ENCODE measurements around the gene CAMK2A. TPM values are rescaled to one million over a fixed set of nuclear protein-coding genes. Genes with fewer than 3 reads are reported as not detected.
A peak's percentile ranks its signal among the peaks of the same experiment; 100 is the strongest.

Gene CAMK2A
- total and polyA plus RNA-seq, 4 donors = 0.31 to 2.7 (median 1.0) TPM

- Histone ChIP-seq H3K27ac (ENCODE audit: low read depth in 1 of 2, low read length in 1 of 2) (no peak overlapping the region), H3K27me3 (ENCODE audit: control insufficient read depth in 3 of 3, insufficient read depth in 3 of 3, low read length in 2 of 3) (no peaks in the 10 kb centered on the region), H3K9ac (ENCODE audit: insufficient read depth in 1 of 2, low read length in 2 of 2) (no peak overlapping the region), H3K4me3 (no peak overlapping the region), H3K36me3 (ENCODE audit: control insufficient read depth in 4 of 4, insufficient read depth in 4 of 4, low read length in 4 of 4) (peaks cover 0 to 11% (median 1%) of the 10 kb centered on the region in 4 donors), H3K4me1 (ENCODE audit: control insufficient read depth in 5 of 5, insufficient read depth in 5 of 5, low read length in 5 of 5) (peaks cover 0 to 37% (median 7%) of the 10 kb centered on the region in 5 donors), H3K9me3 (ENCODE audit: control insufficient read depth in 4 of 4, insufficient read depth in 3 of 4, low read length in 3 of 4) (no peaks in the 10 kb centered on the region)
- DNase-seq (peak in 1 of 3 donors; percentile 23), ATAC-seq (ENCODE audit: insufficient read depth, low FRiP score) (no peak)
- 81 to 84% methylated on average over 19 of the region's 19 CpGs for WGBS, 2 donors
- no peak for TF ChIP-seq CTCF (IDR thresholded peaks at IDR 0.05; ENCODE audit: control extremely low read depth, extremely low read depth)
These were observed 3.7 kb upstream of the CAMK2A start for GRCh38 chr5:150293091-150293941.

- Histone ChIP-seq H3K27ac (ENCODE audit: low read depth in 1 of 2, low read length in 1 of 2) (no peak overlapping the region), H3K4me1 (ENCODE audit: control insufficient read depth in 5 of 5, insufficient read depth in 5 of 5, low read length in 5 of 5) (peaks cover 0 to 37% (median 7%) of the 10 kb centered on the region in 5 donors), H3K36me3 (ENCODE audit: control insufficient read depth in 4 of 4, insufficient read depth in 4 of 4, low read length in 4 of 4) (peaks cover 0 to 2% (median 1%) of the 10 kb centered on the region in 4 donors), H3K27me3 (ENCODE audit: control insufficient read depth in 3 of 3, insufficient read depth in 3 of 3, low read length in 2 of 3) (no peaks in the 10 kb centered on the region), H3K9me3 (ENCODE audit: control insufficient read depth in 4 of 4, insufficient read depth in 3 of 4, low read length in 3 of 4) (no peaks in the 10 kb centered on the region), H3K4me3 (no peak overlapping the region), H3K9ac (ENCODE audit: insufficient read depth in 1 of 2, low read length in 2 of 2) (no peak overlapping the region)
- ATAC-seq (ENCODE audit: insufficient read depth, low FRiP score) = no peak
- TF ChIP-seq CTCF (IDR thresholded peaks at IDR 0.05; ENCODE audit: control extremely low read depth, extremely low read depth) = no peak
- 61 to 78% methylated on average over 13 of the region's 13 CpGs for WGBS, 2 donors
- no peak for DNase-seq
These were observed 2.1 kb upstream of the CAMK2A start for GRCh38 chr5:150291388-150292385.

- Histone ChIP-seq H3K36me3 (ENCODE audit: control insufficient read depth in 4 of 4, insufficient read depth in 4 of 4, low read length in 4 of 4) (peaks cover 0 to 2% (median 0%) of the 10 kb centered on the region in 4 donors), H3K4me3 (no peak overlapping the region), H3K27me3 (ENCODE audit: control insufficient read depth in 3 of 3, insufficient read depth in 3 of 3, low read length in 2 of 3) (no peaks in the 10 kb centered on the region), H3K4me1 (ENCODE audit: control insufficient read depth in 5 of 5, insufficient read depth in 5 of 5, low read length in 5 of 5) (peaks cover 0 to 13% (median 0%) of the 10 kb centered on the region in 5 donors), H3K9ac (ENCODE audit: insufficient read depth in 1 of 2, low read length in 2 of 2) (no peak overlapping the region), H3K9me3 (ENCODE audit: control insufficient read depth in 4 of 4, insufficient read depth in 3 of 4, low read length in 3 of 4) (no peaks in the 10 kb centered on the region), H3K27ac (ENCODE audit: low read depth in 1 of 2, low read length in 1 of 2) (no peak overlapping the region)
- no peak for TF ChIP-seq CTCF (IDR thresholded peaks at IDR 0.05; ENCODE audit: control extremely low read depth, extremely low read depth)
- DNase-seq (no peak), ATAC-seq (ENCODE audit: insufficient read depth, low FRiP score) (no peak)
- WGBS, 2 donors = 52 to 57% methylated on average over 6 of the region's 6 CpGs
These were observed 782 bp downstream of the CAMK2A start for GRCh38 chr5:150288791-150289190.
